ENCODE measurements around the gene CHRNB1. TPM values are rescaled to one million over a fixed set of nuclear protein-coding genes. Genes with fewer than 3 reads are reported as not detected.

The CHRNB1 gene
- total RNA-seq, 1 experiment from 2014 or later, result 36.9 TPM

DNA sequence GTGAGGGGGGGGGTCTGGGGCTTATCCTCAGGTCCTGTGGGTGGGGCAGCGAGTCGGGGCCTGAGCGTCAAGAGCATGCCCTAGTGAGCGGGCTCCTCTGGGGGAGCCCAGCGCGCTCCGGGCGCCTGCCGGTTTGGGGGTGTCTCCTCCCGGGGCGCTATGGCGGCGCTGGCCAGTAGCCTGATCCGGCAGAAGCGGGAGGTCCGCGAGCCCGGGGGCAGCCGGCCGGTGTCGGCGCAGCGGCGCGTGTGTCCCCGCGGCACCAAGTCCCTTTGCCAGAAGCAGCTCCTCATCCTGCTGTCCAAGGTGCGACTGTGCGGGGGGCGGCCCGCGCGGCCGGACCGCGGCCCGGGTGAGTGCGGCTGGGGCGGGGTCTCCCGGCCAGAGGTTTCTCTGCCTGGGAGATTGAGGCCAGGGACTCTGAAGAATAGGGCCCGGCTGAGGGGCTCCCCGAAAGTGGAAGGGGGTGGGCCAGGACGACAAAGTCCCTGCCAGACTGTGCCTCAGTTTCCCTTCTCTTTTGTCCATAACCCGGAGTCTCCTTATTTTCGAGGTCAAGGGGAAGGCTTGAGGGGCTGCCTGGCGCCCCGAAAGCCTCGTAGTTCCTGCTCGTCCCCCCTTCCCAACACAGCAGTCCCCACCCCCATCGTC, 5.3 kb upstream of the CHRNB1 start, which contains the start of gene FGF11:
TSS of gene FGF11 (plus strand) at position 51 of the 651 bp plus-strand sequence. CDS start at position 160, 109 bp downstream.
- H3K27ac ChIP-seq, result peak within 1 kb of the TSS; percentile 91
- peak within 1 kb of the TSS; percentile 71 for H3K4me3 ChIP-seq
- no peaks in the 10 kb centered on the region for H3K36me3 ChIP-seq
- H3K27me3 ChIP-seq, result no peaks in the 10 kb centered on the region
- peaks cover 14% of the 10 kb centered on the region for H3K4me1 ChIP-seq
- DNase-seq, result no peak
- H3K9me3 ChIP-seq (replicated peaks), result no peaks in the 10 kb centered on the region

DNA sequence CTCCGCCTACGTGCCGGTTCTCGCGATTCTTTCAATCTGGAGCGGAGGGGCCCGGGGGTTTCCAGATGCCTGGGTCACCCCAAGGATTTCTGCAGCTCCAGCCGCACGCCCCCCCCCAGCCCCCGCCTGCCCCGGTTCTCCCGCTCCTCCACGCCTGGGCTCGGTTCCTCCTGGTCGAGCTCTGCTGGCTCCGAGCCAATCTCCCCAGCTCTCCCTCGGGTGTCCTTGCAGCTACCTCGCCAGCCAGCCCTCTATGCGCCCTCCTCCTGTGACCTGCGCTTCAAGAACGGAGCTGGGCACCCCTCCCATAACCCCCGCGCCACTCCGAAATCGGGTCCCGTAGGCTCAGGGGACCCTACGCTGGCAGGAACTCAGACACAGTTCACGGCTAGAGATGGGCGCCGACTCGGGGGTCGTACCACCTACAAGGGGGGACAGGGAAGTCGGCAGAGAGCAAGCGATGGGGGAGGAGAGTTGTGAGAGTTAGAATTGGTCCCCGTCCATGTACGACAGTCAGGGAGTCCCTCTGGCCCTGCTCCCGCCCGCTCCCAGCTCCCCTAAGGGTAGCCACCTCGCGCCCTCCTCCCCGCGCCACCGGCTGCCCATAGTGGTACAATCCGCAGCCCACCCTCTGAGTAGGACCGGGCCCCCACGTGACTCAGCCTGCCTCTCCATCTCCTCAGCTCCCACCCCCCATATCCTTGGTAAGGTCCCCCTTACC, 4.6 kb upstream of the CHRNB1 start:
- DNase-seq, result peak; percentile 71 to 72

GRCh38 chr17:7440834-7441195, 4.0 kb upstream of the CHRNB1 start:
- Histone ChIP-seq H3K9me3 (replicated peaks) (no peaks in the 10 kb centered on the region), H3K4me3 (peak overlapping the region; percentile 71), H3K27me3 (no peaks in the 10 kb centered on the region), H3K36me3 (no peaks in the 10 kb centered on the region), H3K27ac (peak overlapping the region; percentile 91), H3K4me1 (peaks cover 15% of the 10 kb centered on the region)
- DNase-seq, result peak; percentile 64 to 66

More for the DNA sequence above, 4.6 kb upstream of the CHRNB1 start:
- H3K27me3 ChIP-seq, result no peaks in the 10 kb centered on the region
- peaks cover 15% of the 10 kb centered on the region for H3K4me1 ChIP-seq
- no peaks in the 10 kb centered on the region for H3K36me3 ChIP-seq
- H3K9me3 ChIP-seq (replicated peaks), result no peaks in the 10 kb centered on the region
- peak overlapping the region; percentile 91 for H3K27ac ChIP-seq
- peak overlapping the region; percentile 71 for H3K4me3 ChIP-seq

- DNase-seq, result no peak
- Histone ChIP-seq H3K36me3 (no peaks in the 10 kb centered on the region), H3K4me1 (peaks cover 19% of the 10 kb centered on the region), H3K9me3 (replicated peaks) (no peaks in the 10 kb centered on the region), H3K27me3 (no peaks in the 10 kb centered on the region), H3K4me3 (peak overlapping the region; percentile 71), H3K27ac (peak overlapping the region; percentile 91; the same call in 1 of the 2 replicates)
These were observed 3.6 kb upstream of the CHRNB1 start for GRCh38 chr17:7441266-7441665.

DNA sequence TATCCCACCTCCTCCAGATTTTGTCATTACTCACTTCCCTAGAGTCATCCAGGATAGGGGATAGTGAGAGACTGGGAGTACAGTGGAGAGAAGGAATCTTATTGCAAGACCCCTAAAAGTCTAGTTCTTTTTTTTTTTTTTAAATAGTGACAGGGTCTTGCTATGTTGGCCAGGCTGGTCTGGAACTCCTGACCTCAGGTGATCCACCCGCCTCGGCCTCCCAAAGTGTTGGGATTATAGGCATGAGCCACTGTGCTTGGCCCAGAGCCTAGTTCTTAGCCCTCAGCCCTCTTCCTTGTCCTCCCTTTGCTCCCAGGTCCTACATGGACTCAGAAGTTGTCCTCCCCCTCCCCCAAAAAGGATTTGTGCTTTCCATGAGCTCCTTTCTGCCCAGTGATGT, 2.7 kb upstream of the CHRNB1 start:
- DNase-seq, result no peak
- no peaks in the 10 kb centered on the region for H3K27me3 ChIP-seq
- H3K9me3 ChIP-seq (replicated peaks), result no peaks in the 10 kb centered on the region
- no peak overlapping the region for H3K27ac ChIP-seq
- no peak overlapping the region for H3K4me3 ChIP-seq
- H3K4me1 ChIP-seq, result peaks cover 19% of the 10 kb centered on the region
- H3K36me3 ChIP-seq, result no peaks in the 10 kb centered on the region

DNA sequence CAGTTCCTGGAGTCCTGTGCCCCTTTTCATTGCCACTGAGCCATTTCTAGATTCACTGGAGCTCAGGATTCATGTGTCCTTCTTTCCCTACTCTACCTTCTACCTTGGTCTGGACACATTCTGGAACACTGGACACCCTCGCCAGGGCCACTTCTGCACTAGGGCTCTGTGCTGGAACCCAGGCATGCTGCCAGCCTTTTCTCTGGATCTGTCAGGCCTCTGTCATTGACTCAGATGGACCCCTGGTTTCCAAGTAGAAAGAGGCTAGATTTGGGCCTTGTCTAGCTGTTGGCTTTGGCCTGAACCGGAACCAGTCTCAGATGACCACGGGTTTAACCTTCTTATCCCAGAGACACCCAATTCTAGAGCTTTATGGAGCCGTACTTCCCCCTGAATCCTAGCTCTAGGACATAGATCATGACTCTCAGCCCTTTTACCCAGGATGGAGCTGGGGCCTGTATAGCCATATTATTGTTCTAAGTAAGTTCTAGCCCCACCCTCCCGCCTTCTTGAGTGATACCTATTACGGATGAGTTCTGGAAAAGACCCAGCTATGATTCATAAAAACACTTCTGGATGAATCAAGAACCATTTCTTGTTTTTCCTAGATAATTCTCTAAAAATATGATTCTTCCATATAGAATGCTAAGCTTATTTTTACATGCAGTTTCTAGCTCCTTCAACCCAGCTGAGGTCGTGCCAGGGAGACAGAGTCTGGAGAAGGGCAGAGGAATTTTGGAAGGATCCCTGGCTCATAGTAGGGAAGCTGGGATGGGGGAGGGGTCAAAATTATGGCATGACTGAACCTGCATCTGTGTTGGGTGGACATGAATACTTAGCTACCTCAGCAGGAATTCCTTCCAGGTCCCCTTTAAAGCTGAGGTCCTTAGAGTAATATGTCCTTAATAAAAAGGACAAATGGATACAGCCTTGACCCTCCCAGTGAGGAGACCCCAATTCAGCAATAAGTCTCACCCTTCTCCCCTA, 1.1 kb upstream of the CHRNB1 start:
- no peaks in the 10 kb centered on the region; the same call in 1 of the 2 replicates for H3K36me3 ChIP-seq
- no peaks in the 10 kb centered on the region for H3K9me3 ChIP-seq (replicated peaks)
- H3K27ac ChIP-seq, result peak overlapping the region; percentile 100
- DNase-seq, result peak in 1 of 2 experiments; percentile 17
- H3K4me1 ChIP-seq, result peaks cover 19% of the 10 kb centered on the region
- no peaks in the 10 kb centered on the region for H3K27me3 ChIP-seq
- H3K4me3 ChIP-seq, result no peak overlapping the region

DNA sequence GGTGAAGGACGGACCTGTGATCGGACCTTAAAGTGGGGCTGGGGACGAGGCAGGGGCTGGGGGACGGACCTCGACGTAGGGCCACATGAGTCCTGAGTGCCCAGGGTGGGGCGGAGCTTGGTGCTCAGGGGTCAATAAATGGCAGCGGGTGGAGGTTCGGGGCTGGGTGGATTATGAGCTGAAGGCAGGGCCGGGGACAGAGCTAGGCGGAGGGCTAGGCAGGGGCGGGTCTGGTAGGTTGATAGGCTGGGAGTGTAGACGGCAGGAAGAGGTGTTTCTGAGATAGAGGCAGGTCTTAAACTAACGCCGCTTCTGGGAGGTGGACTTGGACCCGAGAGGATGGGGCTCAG, 733 bp downstream of the CHRNB1 start:
- Histone ChIP-seq H3K36me3 (peaks cover 5% of the 10 kb centered on the region), H3K9me3 (replicated peaks) (no peaks in the 10 kb centered on the region), H3K27me3 (no peaks in the 10 kb centered on the region), H3K4me1 (peaks cover 19% of the 10 kb centered on the region), H3K27ac (peak overlapping the region; percentile 100), H3K4me3 (peak overlapping the region; percentile 97)
- peak; percentile 78 to 79 for DNase-seq

DNA sequence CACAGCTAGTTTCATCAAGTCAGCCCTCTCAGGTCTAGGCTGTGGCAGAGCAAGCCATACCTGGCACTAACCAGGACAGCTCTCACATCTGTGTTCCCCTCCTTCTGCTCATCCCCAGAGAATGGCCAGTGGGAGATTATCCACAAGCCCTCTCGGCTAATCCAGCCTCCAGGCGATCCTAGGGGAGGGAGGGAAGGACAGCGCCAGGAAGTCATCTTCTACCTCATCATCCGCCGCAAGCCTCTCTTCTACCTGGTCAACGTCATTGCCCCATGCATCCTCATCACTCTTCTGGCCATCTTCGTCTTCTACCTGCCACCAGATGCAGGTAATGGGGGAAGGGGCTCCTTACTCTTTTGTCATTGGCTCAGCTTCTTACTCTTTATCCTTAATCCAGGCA, 3.6 kb downstream of the CHRNB1 start:
- Histone ChIP-seq H3K4me1 (peaks cover 15% of the 10 kb centered on the region), H3K27me3 (no peaks in the 10 kb centered on the region), H3K4me3 (no peak overlapping the region), H3K9me3 (replicated peaks) (no peaks in the 10 kb centered on the region), H3K36me3 (peaks cover 15% of the 10 kb centered on the region), H3K27ac (no peak overlapping the region)
- no peak for DNase-seq

- Histone ChIP-seq H3K27me3 (no peaks in the 10 kb centered on the region), H3K4me3 (no peak overlapping the region), H3K27ac (no peak overlapping the region), H3K9me3 (replicated peaks) (no peaks in the 10 kb centered on the region), H3K36me3 (peaks cover 21% of the 10 kb centered on the region), H3K4me1 (no peaks in the 10 kb centered on the region)
- DNase-seq, result no peak
These were observed 15.2 kb downstream of the CHRNB1 start for GRCh38 chr17:7459961-7460545.

GRCh38 chr17:7460850-7461660, 16.2 kb downstream of the CHRNB1 start:
- peaks cover 14% of the 10 kb centered on the region for H3K36me3 ChIP-seq
- H3K27ac ChIP-seq, result no peak overlapping the region
- H3K4me1 ChIP-seq, result no peaks in the 10 kb centered on the region
- no peak overlapping the region for H3K4me3 ChIP-seq
- DNase-seq, result no peak
- no peaks in the 10 kb centered on the region for H3K27me3 ChIP-seq
- H3K9me3 ChIP-seq (replicated peaks), result no peaks in the 10 kb centered on the region

- Histone ChIP-seq H3K9me3 (replicated peaks) (no peaks in the 10 kb centered on the region), H3K4me1 (no peaks in the 10 kb centered on the region), H3K4me3 (no peak overlapping the region), H3K27ac (no peak overlapping the region), H3K36me3 (no peaks in the 10 kb centered on the region; the same call in none of the 2 replicates), H3K27me3 (no peaks in the 10 kb centered on the region)
- no peak for DNase-seq
These were observed 17.9 kb downstream of the CHRNB1 start for GRCh38 chr17:7462474-7463371.

- no peaks in the 10 kb centered on the region for H3K9me3 ChIP-seq (replicated peaks)
- H3K27ac ChIP-seq, result no peak overlapping the region
- no peaks in the 10 kb centered on the region; the same call in none of the 2 replicates for H3K36me3 ChIP-seq
- H3K4me3 ChIP-seq, result no peak overlapping the region
- H3K27me3 ChIP-seq, result no peaks in the 10 kb centered on the region
- no peak for DNase-seq
- no peaks in the 10 kb centered on the region for H3K4me1 ChIP-seq
These were observed 18.5 kb downstream of the CHRNB1 start for GRCh38 chr17:7463372-7463846.

GRCh38 chr17:7464081-7464480, 19.2 kb downstream of the CHRNB1 start:
- Histone ChIP-seq H3K9me3 (replicated peaks) (no peaks in the 10 kb centered on the region), H3K27me3 (no peaks in the 10 kb centered on the region), H3K4me3 (no peak overlapping the region), H3K4me1 (no peaks in the 10 kb centered on the region), H3K27ac (no peak overlapping the region), H3K36me3 (no peaks in the 10 kb centered on the region; the same call in 1 of the 2 replicates)
- DNase-seq, result no peak
